Nephron (organoid): ENCODE data around the gene FOXD3.
A peak's percentile ranks its signal among the peaks of the same experiment; 100 is the strongest.

Source experiments
- H3K27ac Mint-ChIP-seq, 3 experiments: 2 replicates each; pipeline ENCODE4 v1.8.0; 2020; ENCODE audit warnings: mixed read lengths in 3 of 3, mild to moderate bottlenecking in 2 of 3, moderate library complexity in 1 of 3
- H3K27me3 Mint-ChIP-seq: 2 replicates; pipeline ENCODE4 v1.8.0; 2021; ENCODE audit warnings: low read depth, mild to moderate bottlenecking, moderate library complexity, mixed read lengths
- H3K36me3 Mint-ChIP-seq: 2 replicates; pipeline ENCODE4 v1.8.0; 2020; ENCODE audit warnings: low read depth, mixed read lengths
- H3K4me1 Mint-ChIP-seq: 2 replicates; pipeline ENCODE4 v1.8.0; 2020; ENCODE audit warnings: mixed read lengths
- H3K4me3 Mint-ChIP-seq, 3 experiments: 2 replicates each; pipeline ENCODE4 v1.8.0; 2020; ENCODE audit warnings: mild to moderate bottlenecking in 3 of 3, mixed read lengths in 3 of 3, moderate library complexity in 2 of 3
- H3K9me3 Mint-ChIP-seq: 2 replicates; pipeline ENCODE4 v1.8.0; 2020; ENCODE audit warnings: mixed read lengths
- TF ChIP-seq, protein P1 (sequence below), 3 experiments: fragments of 200-600 bp; sonication (generic); IDR thresholded peaks; one replicate each; pipeline ENCODE4 v1.5.0; 2021; ENCODE audit warnings: antibody characterized with exemption in 3 of 3; ENCODE audit not compliant: unreplicated experiment in 3 of 3

The FOXD3 gene

DNA sequence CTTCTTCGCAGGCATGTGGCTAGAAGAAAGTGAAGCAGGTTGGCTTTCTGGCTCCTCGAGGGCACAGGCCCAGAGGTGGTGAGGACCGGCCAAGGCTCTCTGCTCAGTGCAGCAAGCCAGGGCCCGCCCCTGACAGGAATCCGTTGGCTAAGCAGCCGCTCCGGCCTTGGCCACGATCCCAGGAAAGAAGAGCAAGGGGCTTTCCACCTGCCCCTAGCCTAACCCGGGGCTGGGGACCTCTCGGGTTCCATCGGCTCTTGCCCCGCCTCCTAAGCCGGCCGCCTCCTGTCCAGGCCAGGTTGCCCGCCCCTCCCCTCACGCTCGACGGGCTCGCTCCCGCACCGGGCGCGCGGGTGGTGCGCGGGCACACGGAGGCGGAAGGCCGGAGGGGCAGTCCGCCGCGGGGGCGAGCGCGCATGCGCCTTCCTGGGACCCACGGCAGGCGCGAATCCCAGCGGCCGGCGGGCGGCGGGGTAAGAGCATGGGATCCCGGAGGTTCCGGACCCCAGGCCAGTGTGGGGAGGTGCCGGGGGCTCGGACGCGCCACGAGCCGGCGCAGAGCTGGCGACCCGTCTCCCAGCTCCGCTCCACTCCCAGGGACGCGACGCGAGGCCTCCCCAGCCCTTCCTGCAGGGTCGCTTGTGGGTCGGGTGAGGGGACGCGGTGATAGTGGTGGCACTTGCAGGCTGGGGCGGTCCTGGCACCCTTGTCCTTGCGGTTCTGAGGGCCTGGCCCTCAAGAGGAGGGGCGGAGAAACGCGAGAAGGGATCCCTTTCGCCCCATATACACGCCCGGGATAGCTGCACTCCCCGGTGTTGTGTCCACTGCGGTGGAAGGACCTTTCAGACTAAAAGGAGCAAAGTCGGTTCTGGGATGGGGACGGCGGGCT, 45.1 kb downstream of the FOXD3 start, which contains the start of gene ALG6:
TSS of gene ALG6 (plus strand) at position 413 of the 889 bp plus-strand sequence. CDS start 3,351 bp downstream, outside the sequence.
- peak within 1 kb of the TSS; percentile 96 to 97 (median 97) for H3K4me3 Mint-ChIP-seq
- H3K9me3 Mint-ChIP-seq = no peaks in the 10 kb centered on the region
- TF ChIP-seq, protein P1, sequence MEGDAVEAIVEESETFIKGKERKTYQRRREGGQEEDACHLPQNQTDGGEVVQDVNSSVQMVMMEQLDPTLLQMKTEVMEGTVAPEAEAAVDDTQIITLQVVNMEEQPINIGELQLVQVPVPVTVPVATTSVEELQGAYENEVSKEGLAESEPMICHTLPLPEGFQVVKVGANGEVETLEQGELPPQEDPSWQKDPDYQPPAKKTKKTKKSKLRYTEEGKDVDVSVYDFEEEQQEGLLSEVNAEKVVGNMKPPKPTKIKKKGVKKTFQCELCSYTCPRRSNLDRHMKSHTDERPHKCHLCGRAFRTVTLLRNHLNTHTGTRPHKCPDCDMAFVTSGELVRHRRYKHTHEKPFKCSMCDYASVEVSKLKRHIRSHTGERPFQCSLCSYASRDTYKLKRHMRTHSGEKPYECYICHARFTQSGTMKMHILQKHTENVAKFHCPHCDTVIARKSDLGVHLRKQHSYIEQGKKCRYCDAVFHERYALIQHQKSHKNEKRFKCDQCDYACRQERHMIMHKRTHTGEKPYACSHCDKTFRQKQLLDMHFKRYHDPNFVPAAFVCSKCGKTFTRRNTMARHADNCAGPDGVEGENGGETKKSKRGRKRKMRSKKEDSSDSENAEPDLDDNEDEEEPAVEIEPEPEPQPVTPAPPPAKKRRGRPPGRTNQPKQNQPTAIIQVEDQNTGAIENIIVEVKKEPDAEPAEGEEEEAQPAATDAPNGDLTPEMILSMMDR (IDR thresholded peaks at IDR 0.05; ENCODE audit: unreplicated experiment in 3 of 3) = peak in 1 of 3 experiments; percentile 8
- H3K27me3 Mint-ChIP-seq = peaks cover 7% of the 10 kb centered on the region
- H3K4me1 Mint-ChIP-seq = peaks cover 29% of the 10 kb centered on the region
- peaks cover 9% of the 10 kb centered on the region for H3K36me3 Mint-ChIP-seq
- H3K27ac Mint-ChIP-seq = peak within 1 kb of the TSS; percentile 81 to 92 (median 83)

DNA sequence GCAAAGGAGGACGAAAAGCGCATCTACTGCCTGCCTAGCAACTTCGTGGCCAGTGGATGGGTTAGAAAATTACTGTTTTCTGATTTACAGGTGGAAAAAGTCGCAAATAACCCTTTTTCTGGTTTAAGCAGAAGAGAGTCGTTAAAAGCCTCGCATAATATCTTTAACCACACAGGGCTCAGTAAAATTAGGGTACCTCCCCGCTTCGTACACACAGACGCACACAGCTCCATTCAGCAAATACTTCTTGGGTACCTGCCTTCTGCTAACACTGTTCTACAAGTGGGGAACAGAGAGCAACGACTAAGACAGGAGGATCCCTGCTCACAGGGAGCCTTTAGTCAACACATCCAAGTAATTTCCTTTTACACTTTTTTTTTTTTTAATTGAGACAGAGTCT, 45.8 kb downstream of the FOXD3 start:
- peaks cover 7% of the 10 kb centered on the region for H3K27me3 Mint-ChIP-seq

More for the DNA sequence above, 45.8 kb downstream of the FOXD3 start:
- TF ChIP-seq, protein P1 (IDR thresholded peaks at IDR 0.05; ENCODE audit: unreplicated experiment in 3 of 3) = no peak
- peaks cover 29% of the 10 kb centered on the region for H3K4me1 Mint-ChIP-seq
- H3K36me3 Mint-ChIP-seq = peaks cover 9% of the 10 kb centered on the region
- no peaks in the 10 kb centered on the region for H3K9me3 Mint-ChIP-seq
- peak overlapping the region; percentile 96 to 97 (median 97) for H3K4me3 Mint-ChIP-seq
- H3K27ac Mint-ChIP-seq = peak overlapping the region; percentile 54 to 82 (median 63)
